Adipocyte (in vitro differentiated cells): ENCODE results near the gene DLGAP4.

Source experiments
- DNase-seq: peaks from one replicate; pipeline ENCODE4 v3.0.0-alpha.2; 2015; ENCODE audit warnings: low read depth
- H3K27me3 ChIP-seq: replicated peaks from 2 replicates; pipeline ENCODE4 v1.7.0; 2013; ENCODE audit warnings: mild to moderate bottlenecking, low read length, moderate library complexity; ENCODE audit not compliant: control insufficient read depth, insufficient read depth
- H3K36me3 ChIP-seq: 2 replicates; pipeline ENCODE4 v1.7.0; 2013; ENCODE audit warnings: low read length, mild to moderate bottlenecking, moderate library complexity; ENCODE audit not compliant: control insufficient read depth, insufficient read depth, severe bottlenecking
- H3K4me1 ChIP-seq: 2 replicates; pipeline ENCODE4 v1.7.0; 2013; ENCODE audit warnings: mild to moderate bottlenecking, low read length, moderate library complexity; ENCODE audit not compliant: control insufficient read depth, insufficient read depth
- H3K4me3 ChIP-seq: 2 replicates; pipeline ENCODE4 v1.7.0; 2013; ENCODE audit warnings: mild to moderate bottlenecking, low read length, moderate library complexity
- H3K9ac ChIP-seq: 2 replicates; pipeline ENCODE4 v1.7.0; 2013; ENCODE audit warnings: mild to moderate bottlenecking, low read length, moderate library complexity
- H3K9me3 ChIP-seq: 2 replicates; pipeline ENCODE4 v1.7.0; 2013; ENCODE audit warnings: mild to moderate bottlenecking, low read length, moderate library complexity; ENCODE audit not compliant: control insufficient read depth

DLGAP4 gene

GRCh38 chr20:36305602-36306551 is at the start of gene DLGAP4:
Gene DLGAP4, plus strand, starts transcription at chr20:36306339. Its CDS starts 125,379 bp downstream, at chr20:36431718.
- peak; percentile 15 for DNase-seq

GRCh38 chr20:36259177-36260061 is 46.7 kb upstream of the DLGAP4 start:
- H3K9me3 ChIP-seq, result no peaks in the 10 kb centered on the region
- no peak overlapping the region for H3K4me3 ChIP-seq
- H3K36me3 ChIP-seq, result peaks cover 26% of the 10 kb centered on the region
- peaks cover 8% of the 10 kb centered on the region for H3K27me3 ChIP-seq
- no peak for DNase-seq
- H3K4me1 ChIP-seq, result no peaks in the 10 kb centered on the region
- no peak overlapping the region for H3K9ac ChIP-seq

More at GRCh38 chr20:36305602-36306551, at the start of gene DLGAP4:
- Histone ChIP-seq H3K9me3 (no peaks in the 10 kb centered on the region), H3K4me1 (no peaks in the 10 kb centered on the region), H3K27me3 (peaks cover 90% of the 10 kb centered on the region), H3K36me3 (no peaks in the 10 kb centered on the region), H3K4me3 (no peak within 1 kb of the TSS), H3K9ac (no peak within 1 kb of the TSS)

GRCh38 chr20:36260316-36260715 is 45.8 kb upstream of the DLGAP4 start:
- H3K27me3 ChIP-seq, result peaks cover 13% of the 10 kb centered on the region
- no peak overlapping the region for H3K9ac ChIP-seq
- DNase-seq, result no peak
- H3K4me3 ChIP-seq, result no peak overlapping the region
- no peaks in the 10 kb centered on the region for H3K9me3 ChIP-seq
- H3K4me1 ChIP-seq, result no peaks in the 10 kb centered on the region
- peaks cover 19% of the 10 kb centered on the region for H3K36me3 ChIP-seq

- no peaks in the 10 kb centered on the region for H3K9me3 ChIP-seq
- peaks cover 13% of the 10 kb centered on the region for H3K27me3 ChIP-seq
- no peak overlapping the region for H3K4me3 ChIP-seq
- no peak for DNase-seq
- H3K4me1 ChIP-seq, result no peaks in the 10 kb centered on the region
- H3K9ac ChIP-seq, result no peak overlapping the region
- H3K36me3 ChIP-seq, result peaks cover 7% of the 10 kb centered on the region
Measured at GRCh38 chr20:36261389-36262105, 44.6 kb upstream of the DLGAP4 start.

- H3K9ac ChIP-seq, result no peak overlapping the region
- no peaks in the 10 kb centered on the region for H3K9me3 ChIP-seq
- DNase-seq, result no peak
- peaks cover 21% of the 10 kb centered on the region for H3K27me3 ChIP-seq
- no peaks in the 10 kb centered on the region for H3K36me3 ChIP-seq
- no peaks in the 10 kb centered on the region for H3K4me1 ChIP-seq
- H3K4me3 ChIP-seq, result no peak overlapping the region
Measured at GRCh38 chr20:36262440-36262839, 43.7 kb upstream of the DLGAP4 start.

- H3K4me3 ChIP-seq, result no peak overlapping the region
- H3K36me3 ChIP-seq, result no peaks in the 10 kb centered on the region
- H3K9me3 ChIP-seq, result no peaks in the 10 kb centered on the region
- no peaks in the 10 kb centered on the region for H3K4me1 ChIP-seq
- no peak for DNase-seq
- H3K9ac ChIP-seq, result no peak overlapping the region
- H3K27me3 ChIP-seq, result peaks cover 26% of the 10 kb centered on the region
Measured at GRCh38 chr20:36264426-36265246, 41.5 kb upstream of the DLGAP4 start.

GRCh38 chr20:36266189-36266588 is 40.0 kb upstream of the DLGAP4 start:
- Histone ChIP-seq H3K9me3 (no peaks in the 10 kb centered on the region), H3K4me3 (no peak overlapping the region), H3K27me3 (peaks cover 26% of the 10 kb centered on the region), H3K9ac (no peak overlapping the region), H3K4me1 (no peaks in the 10 kb centered on the region), H3K36me3 (no peaks in the 10 kb centered on the region)
- DNase-seq, result no peak

- no peak overlapping the region for H3K9ac ChIP-seq
- H3K4me1 ChIP-seq, result no peaks in the 10 kb centered on the region
- DNase-seq, result no peak
- H3K9me3 ChIP-seq, result no peaks in the 10 kb centered on the region
- no peaks in the 10 kb centered on the region for H3K36me3 ChIP-seq
- peaks cover 32% of the 10 kb centered on the region for H3K27me3 ChIP-seq
- H3K4me3 ChIP-seq, result no peak overlapping the region
Measured at GRCh38 chr20:36267605-36268381, 38.3 kb upstream of the DLGAP4 start.

GRCh38 chr20:36268440-36269342 is 37.4 kb upstream of the DLGAP4 start:
- Histone ChIP-seq H3K27me3 (peaks cover 37% of the 10 kb centered on the region), H3K36me3 (no peaks in the 10 kb centered on the region), H3K4me3 (no peak overlapping the region), H3K9me3 (no peaks in the 10 kb centered on the region), H3K9ac (no peak overlapping the region), H3K4me1 (no peaks in the 10 kb centered on the region)
- peak; percentile 10 for DNase-seq
